HEK293 (cell line): ENCODE data around the gene TOMM5.

Source experiments
- BCL11B ChIP-seq: fragments of 450-650 bp; formaldehyde crosslinking; IDR thresholded peaks from 2 replicates; pipeline ENCODE4 v1.5.1; 2016; ENCODE audit warnings: low read depth, missing biosample characterization, missing genetic modification characterization
- PRDM1 ChIP-seq: fragments of 450-650 bp; formaldehyde crosslinking; IDR thresholded peaks from 2 replicates; pipeline ENCODE4; 2016; ENCODE audit warnings: missing biosample characterization, missing genetic modification characterization
- SETDB1 ChIP-seq: IDR thresholded peaks from one replicate; pipeline ENCODE4 v1.6.1; 2017; ENCODE audit warnings: mild to moderate bottlenecking, low read length, moderate library complexity, mixed read lengths; ENCODE audit not compliant: insufficient read length
- ZEB2 ChIP-seq: fragments of 450-650 bp; formaldehyde crosslinking; IDR thresholded peaks from 2 replicates; pipeline ENCODE4 v1.5.1; 2016; ENCODE audit warnings: missing biosample characterization, missing genetic modification characterization
- ZNF266 ChIP-seq: fragments of 450-650 bp; formaldehyde crosslinking; IDR thresholded peaks from 2 replicates; pipeline ENCODE4 v1.5.1; 2016; ENCODE audit warnings: missing biosample characterization, missing genetic modification characterization, low read depth
- ZNF335 ChIP-seq: fragments of 450-650 bp; formaldehyde crosslinking; conservative IDR thresholded peaks from 2 replicates; pipeline ENCODE4 v1.5.1; 2016; ENCODE audit warnings: missing biosample characterization, missing genetic modification characterization
- ZNF670 ChIP-seq: fragments of 450-650 bp; formaldehyde crosslinking; IDR thresholded peaks from 2 replicates; pipeline ENCODE4 v1.5.1; 2016; ENCODE audit warnings: missing biosample characterization, missing genetic modification characterization, low read depth
- ZNF776 ChIP-seq: fragments of 450-650 bp; formaldehyde crosslinking; IDR thresholded peaks from 2 replicates; pipeline ENCODE4 v1.5.0; 2017; ENCODE audit warnings: missing biosample characterization, missing genetic modification characterization, borderline replicate concordance
- TF ChIP-seq, protein P1 (sequence below): fragments of 450-650 bp; formaldehyde crosslinking; IDR thresholded peaks from 2 replicates; pipeline ENCODE4 v1.5.1; 2016; ENCODE audit warnings: missing biosample characterization, missing genetic modification characterization
- TF ChIP-seq, protein P2 (sequence below): sonication (generic); formaldehyde crosslinking; IDR thresholded peaks from 2 replicates; pipeline ENCODE4 v1.8.1; 2022; ENCODE audit warnings: mild to moderate bottlenecking, moderate library complexity, missing genetic modification reagents

DNA sequence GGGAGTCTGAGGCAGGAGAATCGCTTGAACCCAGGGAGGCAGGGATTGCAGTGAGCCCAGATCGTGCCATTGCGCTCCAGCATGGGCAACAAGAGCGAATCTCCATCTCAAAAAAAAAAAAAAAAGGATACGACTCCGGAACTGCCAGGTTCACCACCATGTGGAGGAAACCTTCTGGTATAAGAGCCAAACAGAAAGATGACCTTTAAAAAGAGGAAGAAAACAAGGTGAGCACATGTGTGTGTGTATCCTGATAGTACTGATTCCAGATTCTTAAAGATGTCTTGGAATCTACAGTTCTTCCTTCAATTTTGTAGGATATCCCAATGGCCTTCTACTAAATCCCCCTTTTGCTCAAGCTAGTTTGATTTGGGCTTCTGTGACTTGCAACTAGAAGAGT lies 49.9 kb downstream of the TOMM5 start:
- TF ChIP-seq PRDM1 (tag by site-specific recombination) (no peak), ZNF776 (tag by site-specific recombination) (no peak), ZNF266 (tag by site-specific recombination) (no peak), ZEB2 (no peak), SETDB1 (no peak), ZNF335 (no peak), BCL11B (no peak), ZNF670 (tag by site-specific recombination) (no peak)
- TF ChIP-seq, protein P1, sequence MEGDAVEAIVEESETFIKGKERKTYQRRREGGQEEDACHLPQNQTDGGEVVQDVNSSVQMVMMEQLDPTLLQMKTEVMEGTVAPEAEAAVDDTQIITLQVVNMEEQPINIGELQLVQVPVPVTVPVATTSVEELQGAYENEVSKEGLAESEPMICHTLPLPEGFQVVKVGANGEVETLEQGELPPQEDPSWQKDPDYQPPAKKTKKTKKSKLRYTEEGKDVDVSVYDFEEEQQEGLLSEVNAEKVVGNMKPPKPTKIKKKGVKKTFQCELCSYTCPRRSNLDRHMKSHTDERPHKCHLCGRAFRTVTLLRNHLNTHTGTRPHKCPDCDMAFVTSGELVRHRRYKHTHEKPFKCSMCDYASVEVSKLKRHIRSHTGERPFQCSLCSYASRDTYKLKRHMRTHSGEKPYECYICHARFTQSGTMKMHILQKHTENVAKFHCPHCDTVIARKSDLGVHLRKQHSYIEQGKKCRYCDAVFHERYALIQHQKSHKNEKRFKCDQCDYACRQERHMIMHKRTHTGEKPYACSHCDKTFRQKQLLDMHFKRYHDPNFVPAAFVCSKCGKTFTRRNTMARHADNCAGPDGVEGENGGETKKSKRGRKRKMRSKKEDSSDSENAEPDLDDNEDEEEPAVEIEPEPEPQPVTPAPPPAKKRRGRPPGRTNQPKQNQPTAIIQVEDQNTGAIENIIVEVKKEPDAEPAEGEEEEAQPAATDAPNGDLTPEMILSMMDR (tag by site-specific recombination), result no peak
- TF ChIP-seq, protein P2, sequence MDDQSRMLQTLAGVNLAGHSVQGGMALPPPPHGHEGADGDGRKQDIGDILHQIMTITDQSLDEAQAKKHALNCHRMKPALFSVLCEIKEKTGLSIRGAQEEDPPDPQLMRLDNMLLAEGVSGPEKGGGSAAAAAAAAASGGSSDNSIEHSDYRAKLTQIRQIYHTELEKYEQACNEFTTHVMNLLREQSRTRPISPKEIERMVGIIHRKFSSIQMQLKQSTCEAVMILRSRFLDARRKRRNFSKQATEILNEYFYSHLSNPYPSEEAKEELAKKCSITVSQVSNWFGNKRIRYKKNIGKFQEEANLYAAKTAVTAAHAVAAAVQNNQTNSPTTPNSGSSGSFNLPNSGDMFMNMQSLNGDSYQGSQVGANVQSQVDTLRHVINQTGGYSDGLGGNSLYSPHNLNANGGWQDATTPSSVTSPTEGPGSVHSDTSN (CRISPR knock-in tag), result no peak
